ENCODE measurements around the gene GRK5. TPM values are rescaled to one million over a fixed set of nuclear protein-coding genes. Genes with fewer than 3 reads are reported as not detected.

The GRK5 gene
- total RNA-seq, 1 donor: 16.0 TPM

GRCh38 chr10:119313024-119313423 lies 105.7 kb downstream of the GRK5 start:
- no peak for TF ChIP-seq CTCF (IDR thresholded peaks at IDR 0.05; ENCODE audit: insufficient read depth, low read depth, low read length)
- DNase-seq (ENCODE audit: low read depth): no peak
- H3K4me3 ChIP-seq (ENCODE audit: low read depth, low read length): no peak overlapping the region

GRCh38 chr10:119313644-119314043 lies 106.3 kb downstream of the GRK5 start:
- TF ChIP-seq CTCF (IDR thresholded peaks at IDR 0.05; ENCODE audit: insufficient read depth, low read depth, low read length): no peak
- DNase-seq (ENCODE audit: low read depth): no peak
- no peak overlapping the region for H3K4me3 ChIP-seq (ENCODE audit: low read depth, low read length)

GRCh38 chr10:119314061-119314460 lies 106.7 kb downstream of the GRK5 start:
- no peak overlapping the region for H3K4me3 ChIP-seq (ENCODE audit: low read depth, low read length)
- DNase-seq (ENCODE audit: low read depth): no peak

GRCh38 chr10:119314486-119314885 lies 107.1 kb downstream of the GRK5 start:
- H3K4me3 ChIP-seq (ENCODE audit: low read depth, low read length): no peak overlapping the region
- TF ChIP-seq CTCF (IDR thresholded peaks at IDR 0.05; ENCODE audit: insufficient read depth, low read depth, low read length): no peak
- no peak for DNase-seq (ENCODE audit: low read depth)

More at GRCh38 chr10:119314061-119314460, 106.7 kb downstream of the GRK5 start:
- no peak for TF ChIP-seq CTCF (IDR thresholded peaks at IDR 0.05; ENCODE audit: insufficient read depth, low read depth, low read length)

- H3K4me3 ChIP-seq (ENCODE audit: low read depth, low read length): no peak overlapping the region
- peak; percentile 94 for DNase-seq (ENCODE audit: low read depth)
- no peak for TF ChIP-seq CTCF (IDR thresholded peaks at IDR 0.05; ENCODE audit: insufficient read depth, low read depth, low read length)
Measured at GRCh38 chr10:119315128-119316001, 108.0 kb downstream of the GRK5 start.

GRCh38 chr10:119316002-119316358 lies 108.6 kb downstream of the GRK5 start:
- no peak for DNase-seq (ENCODE audit: low read depth)
- TF ChIP-seq CTCF (IDR thresholded peaks at IDR 0.05; ENCODE audit: insufficient read depth, low read depth, low read length): no peak
- no peak overlapping the region for H3K4me3 ChIP-seq (ENCODE audit: low read depth, low read length)

- H3K4me3 ChIP-seq (ENCODE audit: low read depth, low read length): no peak overlapping the region
- DNase-seq (ENCODE audit: low read depth): peak; percentile 94
- no peak for TF ChIP-seq CTCF (IDR thresholded peaks at IDR 0.05; ENCODE audit: insufficient read depth, low read depth, low read length)
Measured at GRCh38 chr10:119316729-119317097, 109.3 kb downstream of the GRK5 start.

Measured in fibroblast of villous mesenchyme (primary cell).